ENCODE results near the gene RPS6KA5. TPM values are rescaled to one million over a fixed set of nuclear protein-coding genes. Genes with fewer than 3 reads are reported as not detected.

RPS6KA5 gene
- total RNA-seq, 1 donor from 2014 or later: 0.65 TPM

- no peak overlapping the region for H3K4me3 Mint-ChIP-seq (ENCODE audit: unreplicated experiment)
- H3K4me1 Mint-ChIP-seq (ENCODE audit: low read depth): no peaks in the 10 kb centered on the region
- no peak overlapping the region for H3K27ac Mint-ChIP-seq (ENCODE audit: unreplicated experiment)
- H3K9me3 Mint-ChIP-seq (ENCODE audit: low read depth): peaks cover 10% of the 10 kb centered on the region
- TF ChIP-seq CTCF (IDR thresholded peaks at IDR 0.05): no peak
- peaks cover 4% of the 10 kb centered on the region for H3K36me3 Mint-ChIP-seq (ENCODE audit: low read depth)
- DNase-seq (ENCODE audit: low spot score): no peak
- H3K27me3 Mint-ChIP-seq (ENCODE audit: low read depth): no peaks in the 10 kb centered on the region
Observed at GRCh38 chr14:90820958-90821357, 239.5 kb downstream of the RPS6KA5 start.

GRCh38 chr14:90819734-90820393 lies 240.6 kb downstream of the RPS6KA5 start:
- H3K27me3 Mint-ChIP-seq (ENCODE audit: low read depth): no peaks in the 10 kb centered on the region
- peaks cover 8% of the 10 kb centered on the region for H3K4me1 Mint-ChIP-seq (ENCODE audit: low read depth)
- H3K9me3 Mint-ChIP-seq (ENCODE audit: low read depth): peaks cover 10% of the 10 kb centered on the region
- no peak overlapping the region for H3K27ac Mint-ChIP-seq (ENCODE audit: unreplicated experiment)
- H3K36me3 Mint-ChIP-seq (ENCODE audit: low read depth): peaks cover 4% of the 10 kb centered on the region
- no peak for TF ChIP-seq CTCF (IDR thresholded peaks at IDR 0.05)
- no peak for DNase-seq (ENCODE audit: low spot score)
- H3K4me3 Mint-ChIP-seq (ENCODE audit: unreplicated experiment): no peak overlapping the region

GRCh38 chr14:90818715-90819114 lies 241.7 kb downstream of the RPS6KA5 start:
- DNase-seq (ENCODE audit: low spot score): no peak
- no peak for TF ChIP-seq CTCF (IDR thresholded peaks at IDR 0.05)
- Mint-ChIP-seq H3K27me3 (ENCODE audit: low read depth) (no peaks in the 10 kb centered on the region), H3K4me1 (ENCODE audit: low read depth) (peaks cover 10% of the 10 kb centered on the region), H3K36me3 (ENCODE audit: low read depth) (peaks cover under 1% of the 10 kb centered on the region), H3K27ac (ENCODE audit: unreplicated experiment) (no peak overlapping the region), H3K9me3 (ENCODE audit: low read depth) (peaks cover 4% of the 10 kb centered on the region), H3K4me3 (ENCODE audit: unreplicated experiment) (no peak overlapping the region)

- Mint-ChIP-seq H3K36me3 (ENCODE audit: low read depth) (no peaks in the 10 kb centered on the region), H3K9me3 (ENCODE audit: low read depth) (no peaks in the 10 kb centered on the region), H3K4me1 (ENCODE audit: low read depth) (peaks cover 10% of the 10 kb centered on the region), H3K4me3 (ENCODE audit: unreplicated experiment) (no peak overlapping the region), H3K27me3 (ENCODE audit: low read depth) (no peaks in the 10 kb centered on the region), H3K27ac (ENCODE audit: unreplicated experiment) (no peak overlapping the region)
- peak; percentile 49 for TF ChIP-seq CTCF (IDR thresholded peaks at IDR 0.05)
- no peak for DNase-seq (ENCODE audit: low spot score)
Observed at GRCh38 chr14:90816681-90817436, 243.6 kb downstream of the RPS6KA5 start.

- TF ChIP-seq CTCF (IDR thresholded peaks at IDR 0.05): no peak
- Mint-ChIP-seq H3K36me3 (ENCODE audit: low read depth) (no peaks in the 10 kb centered on the region), H3K4me3 (ENCODE audit: unreplicated experiment) (peak within 1 kb of the TSS; percentile 90), H3K4me1 (ENCODE audit: low read depth) (peaks cover 10% of the 10 kb centered on the region), H3K27me3 (ENCODE audit: low read depth) (no peaks in the 10 kb centered on the region), H3K9me3 (ENCODE audit: low read depth) (no peaks in the 10 kb centered on the region), H3K27ac (ENCODE audit: unreplicated experiment) (peak within 1 kb of the TSS; percentile 70)
- no peak for DNase-seq (ENCODE audit: low spot score)
Observed at GRCh38 chr14:90815822-90816662, 244.4 kb downstream of the RPS6KA5 start, which contains the start of gene TTC7B. TSS of gene TTC7B (minus strand) at chr14:90816430. CDS start at chr14:90816295, 135 bp downstream.

Measured in chondrocyte (in vitro differentiated cells).